B cell (primary cell): ENCODE measurements around the gene EPB41L2.

Experiments
- EZH2 ChIP-seq: IDR thresholded peaks from 2 replicates; pipeline ENCODE4 v1.6.1; 2012; ENCODE audit warnings: borderline replicate concordance, low read depth, mild to moderate bottlenecking, moderate library complexity, low read length; ENCODE audit not compliant: insufficient read depth, poor library complexity, severe bottlenecking
- TF ChIP-seq, protein P1 (sequence below): fragments of 200-600 bp; IDR thresholded peaks from one replicate; pipeline ENCODE4 v1.8.0; 2022; ENCODE audit warnings: antibody characterized with exemption, mild to moderate bottlenecking

- no peak for TF ChIP-seq EZH2
- TF ChIP-seq, protein P1, sequence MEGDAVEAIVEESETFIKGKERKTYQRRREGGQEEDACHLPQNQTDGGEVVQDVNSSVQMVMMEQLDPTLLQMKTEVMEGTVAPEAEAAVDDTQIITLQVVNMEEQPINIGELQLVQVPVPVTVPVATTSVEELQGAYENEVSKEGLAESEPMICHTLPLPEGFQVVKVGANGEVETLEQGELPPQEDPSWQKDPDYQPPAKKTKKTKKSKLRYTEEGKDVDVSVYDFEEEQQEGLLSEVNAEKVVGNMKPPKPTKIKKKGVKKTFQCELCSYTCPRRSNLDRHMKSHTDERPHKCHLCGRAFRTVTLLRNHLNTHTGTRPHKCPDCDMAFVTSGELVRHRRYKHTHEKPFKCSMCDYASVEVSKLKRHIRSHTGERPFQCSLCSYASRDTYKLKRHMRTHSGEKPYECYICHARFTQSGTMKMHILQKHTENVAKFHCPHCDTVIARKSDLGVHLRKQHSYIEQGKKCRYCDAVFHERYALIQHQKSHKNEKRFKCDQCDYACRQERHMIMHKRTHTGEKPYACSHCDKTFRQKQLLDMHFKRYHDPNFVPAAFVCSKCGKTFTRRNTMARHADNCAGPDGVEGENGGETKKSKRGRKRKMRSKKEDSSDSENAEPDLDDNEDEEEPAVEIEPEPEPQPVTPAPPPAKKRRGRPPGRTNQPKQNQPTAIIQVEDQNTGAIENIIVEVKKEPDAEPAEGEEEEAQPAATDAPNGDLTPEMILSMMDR = no peak
Observed at GRCh38 chr6:130869681-130870080, 193.4 kb downstream of the EPB41L2 start.
